HG03095 (cell line): ENCODE data around the gene NPIPB6.
"Not testable (repeated sequence)": the region's sequence is repeated elsewhere in the genome, so short reads cannot be mapped to it uniquely, and the experiment has no call there.

Experiments
- ATAC-seq: cut with Tn5 transposase; IDR thresholded peaks from one replicate; pipeline ENCODE4 v1.9.1; 2021; ENCODE audit warnings: moderate library complexity; ENCODE audit not compliant: unreplicated experiment

Gene NPIPB6

DNA sequence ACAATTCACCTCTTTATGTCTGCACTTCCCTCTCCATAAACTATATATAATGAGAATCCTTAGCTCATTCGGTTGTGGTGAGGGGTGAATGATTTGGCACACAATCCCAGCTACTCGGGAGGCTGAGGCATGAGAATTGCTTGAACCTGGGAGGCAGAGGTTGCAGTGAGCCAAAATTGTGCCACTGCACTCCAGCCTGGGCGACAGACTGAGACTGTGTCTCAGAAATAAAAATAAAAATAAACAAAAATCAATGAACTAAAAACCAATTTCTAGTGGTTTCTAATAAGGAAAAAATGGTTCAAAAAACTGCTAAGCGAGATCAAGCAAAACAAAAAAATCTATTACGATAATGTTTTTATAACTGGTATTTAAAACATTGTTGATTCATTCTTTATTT is at the start of gene NPIPB6:
NPIPB6 (minus strand) TSS at position 101 of the 400 bp plus-strand sequence. CDS start 686 bp downstream, outside the sequence.
- not testable (repeated sequence) for ATAC-seq

DNA sequence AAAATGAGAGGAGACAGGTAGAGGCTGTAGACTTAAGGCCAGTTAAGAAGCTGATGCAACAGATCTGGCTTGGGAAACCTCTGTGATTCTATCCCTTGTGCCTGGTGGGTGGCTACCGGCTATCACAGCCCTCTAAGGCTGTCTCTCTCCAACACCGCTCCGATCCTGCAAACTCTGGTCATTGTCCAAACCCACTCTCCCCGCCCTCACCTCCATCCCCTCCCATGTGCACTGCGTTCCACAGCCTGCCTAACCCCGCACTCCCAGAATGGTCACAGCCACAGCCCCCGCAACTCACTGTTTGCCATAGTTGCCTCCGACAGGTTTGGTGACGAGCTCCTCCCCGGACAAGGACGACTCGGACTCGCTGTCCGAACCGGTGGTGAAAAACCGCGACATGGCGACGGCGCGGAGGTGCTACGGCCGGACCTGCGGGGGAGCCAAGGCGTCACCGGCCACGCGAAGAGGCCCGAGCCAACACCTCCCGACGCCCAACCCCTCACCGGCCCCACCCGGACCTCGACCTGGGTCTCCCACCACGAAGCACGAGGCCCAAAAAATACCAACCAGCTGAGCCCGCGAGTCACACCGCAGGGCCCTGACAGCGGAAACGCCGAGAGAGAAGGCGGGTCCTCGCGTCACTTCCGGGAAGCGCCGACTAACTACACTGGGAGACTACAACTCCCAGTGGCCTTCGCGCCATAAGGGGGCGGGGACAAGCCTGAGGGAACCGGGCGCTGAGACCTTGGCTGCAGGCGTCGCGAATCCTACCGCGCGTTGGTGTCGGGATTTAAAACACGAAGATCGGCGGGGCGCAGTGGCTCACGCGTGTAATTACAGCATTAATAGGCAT is 40.1 kb upstream of the NPIPB6 start, which contains the start of gene EIF3CL:
EIF3CL (minus strand) TSS at position 622 of the 853 bp plus-strand sequence; CDS start at position 399, 223 bp downstream.
- peak; percentile 93 for ATAC-seq

DNA sequence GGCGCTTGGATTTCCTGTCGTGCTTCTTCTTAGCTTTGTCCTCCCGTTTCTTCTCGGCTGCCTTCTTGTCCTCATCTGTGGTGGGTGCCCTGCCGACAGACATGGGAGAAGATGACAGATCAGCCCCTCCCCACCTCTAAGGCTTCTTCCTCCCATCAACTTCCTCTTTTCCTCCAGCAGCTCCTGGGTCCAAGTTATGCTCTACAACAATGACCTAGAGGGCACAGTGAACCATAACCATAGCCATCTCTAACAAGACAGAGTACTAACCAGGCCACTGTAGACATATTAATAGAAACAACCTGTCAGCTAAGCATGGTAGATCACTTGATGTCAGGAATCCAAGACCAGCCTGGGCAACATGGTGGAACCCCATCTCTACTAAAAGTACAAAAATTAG is 28.7 kb upstream of the NPIPB6 start:
- ATAC-seq, result not testable (repeated sequence)

DNA sequence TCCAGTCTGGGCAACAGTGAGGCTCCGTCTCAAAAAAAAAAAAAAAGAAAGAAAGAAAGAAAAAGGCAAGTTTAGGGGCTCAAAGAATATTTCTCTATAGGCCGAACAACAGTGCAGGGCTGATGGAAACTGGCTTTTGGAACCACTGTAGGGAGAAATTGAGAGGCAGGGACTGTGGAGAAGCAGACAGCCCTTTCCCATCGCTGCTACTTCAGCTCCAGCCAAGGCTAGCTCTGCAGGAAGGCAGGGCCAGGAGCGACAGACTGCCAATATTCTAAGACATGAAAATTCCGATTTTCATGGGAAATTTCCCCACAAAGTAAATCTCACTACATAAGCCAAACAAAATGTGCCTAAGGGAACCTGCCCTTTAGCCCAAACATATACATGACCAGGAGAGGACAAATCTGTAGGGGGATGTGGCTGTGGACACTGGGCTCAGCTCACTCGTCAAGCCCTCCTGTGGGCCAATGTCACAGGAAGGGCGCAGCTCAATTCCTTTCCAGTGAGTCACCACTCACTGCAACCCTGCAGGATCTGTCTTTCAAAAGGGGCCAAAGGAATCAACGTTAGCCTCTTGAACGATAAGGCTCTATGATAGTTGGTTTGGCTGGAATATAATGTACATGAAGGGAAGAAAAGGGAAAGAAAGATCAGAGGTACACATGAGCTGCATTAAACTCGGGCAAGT is 19.0 kb upstream of the NPIPB6 start:
- ATAC-seq, result not testable (repeated sequence)

DNA sequence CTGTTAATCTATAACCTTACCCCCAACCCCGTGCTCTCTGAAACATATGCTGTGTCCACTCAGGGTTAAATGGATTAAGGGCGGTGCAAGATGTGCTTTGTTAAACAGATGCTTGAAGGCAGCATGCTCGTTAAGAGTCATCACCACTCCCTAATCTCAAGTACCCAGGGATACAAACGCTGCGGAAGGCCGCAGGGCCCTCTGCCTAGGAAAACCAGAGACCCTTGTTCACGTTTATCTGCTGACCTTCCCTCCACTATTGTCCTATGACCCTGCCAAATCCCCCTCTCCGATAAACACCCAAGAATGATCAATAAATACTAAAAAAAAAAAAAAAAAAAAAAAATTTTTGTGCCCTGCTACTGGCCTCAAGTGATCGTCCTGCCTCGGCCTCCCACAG is 14.5 kb upstream of the NPIPB6 start:
- not testable (repeated sequence) for ATAC-seq

DNA sequence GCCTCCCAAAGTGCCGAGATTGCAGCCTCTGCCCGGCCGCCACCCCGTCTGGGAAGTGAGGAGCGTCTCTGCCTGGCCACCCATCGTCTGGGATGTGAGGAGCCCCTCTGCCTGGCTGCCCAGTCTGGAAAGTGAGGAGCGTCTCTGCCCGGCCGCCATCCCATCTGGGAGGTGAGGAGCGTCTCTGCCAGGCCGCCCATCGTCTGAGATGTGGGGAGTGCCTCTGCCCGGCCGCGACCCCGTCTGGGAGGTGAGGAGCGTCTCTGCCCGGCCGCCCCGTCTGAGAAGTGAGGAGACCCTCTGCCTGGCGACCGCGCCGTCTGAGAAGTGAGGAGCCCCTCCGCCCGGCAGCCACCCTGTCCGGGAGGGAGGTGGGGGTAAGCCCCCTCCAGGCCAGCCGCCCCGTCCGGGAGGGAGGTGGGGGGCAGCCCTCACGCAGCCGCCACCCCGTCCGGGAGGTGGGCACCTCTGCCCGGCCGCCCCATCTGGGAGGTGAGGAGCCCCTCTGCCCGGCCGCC is 13.9 kb upstream of the NPIPB6 start:
- ATAC-seq, result not testable (repeated sequence)

DNA sequence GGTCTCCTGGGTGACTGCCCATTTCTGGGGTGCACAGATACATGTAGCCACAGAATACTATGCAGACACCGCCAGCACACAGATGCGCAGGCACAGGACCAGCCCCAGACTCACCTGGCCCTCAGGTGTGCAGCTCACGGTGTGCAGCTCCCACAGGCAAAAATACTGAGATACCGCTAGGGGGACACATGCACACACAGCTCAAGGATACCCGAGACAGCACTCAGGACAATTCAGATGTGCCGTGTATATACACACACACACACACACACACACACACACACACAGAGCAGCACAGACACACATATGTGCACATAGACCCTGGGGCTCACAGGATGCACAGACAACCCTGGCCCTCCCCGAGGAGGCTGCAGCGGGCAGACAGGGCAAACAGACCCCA is 11.8 kb upstream of the NPIPB6 start:
- not testable (repeated sequence) for ATAC-seq

DNA sequence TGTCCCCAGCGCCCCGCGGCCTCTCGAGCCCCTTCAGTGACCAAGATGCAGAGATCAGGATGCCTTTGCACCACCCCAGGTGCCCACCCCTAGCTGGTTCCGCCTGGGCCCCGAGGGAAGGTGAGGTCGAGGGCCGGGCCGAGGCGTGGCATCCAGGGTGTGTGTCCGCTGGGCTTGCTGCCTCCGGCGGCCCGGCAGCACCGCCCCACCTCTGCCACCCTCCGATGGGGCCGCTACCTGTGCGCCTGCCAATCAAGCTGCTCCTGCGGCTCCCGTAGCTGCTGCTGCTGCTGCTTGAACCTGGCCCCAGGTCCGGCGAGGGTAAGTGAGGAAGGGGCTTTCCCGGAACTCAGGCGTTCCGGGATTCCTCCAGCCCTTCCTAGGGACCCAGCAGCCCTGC is 11.0 kb upstream of the NPIPB6 start:
- not testable (repeated sequence) for ATAC-seq

DNA sequence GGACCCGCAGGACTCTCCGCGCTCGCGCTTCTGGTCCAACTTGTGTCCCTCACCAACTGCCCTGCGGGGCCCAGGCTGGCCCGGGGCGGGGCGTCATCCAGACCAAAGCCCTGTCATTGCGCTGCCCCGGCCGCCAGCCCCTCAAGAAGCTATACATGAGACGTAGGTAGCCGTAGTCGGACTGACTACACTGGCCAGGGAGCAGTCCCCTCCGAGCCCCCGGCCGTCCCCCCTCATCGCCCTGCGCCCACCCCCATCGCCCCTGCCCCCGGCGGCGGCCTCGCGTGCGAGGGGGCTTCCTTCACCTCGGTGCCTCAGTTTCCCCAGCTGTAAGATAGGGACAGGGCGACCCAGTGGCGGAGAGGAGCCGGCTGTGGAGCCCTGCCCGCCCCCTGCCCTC is 4.6 kb upstream of the NPIPB6 start:
- ATAC-seq, result not testable (repeated sequence)

DNA sequence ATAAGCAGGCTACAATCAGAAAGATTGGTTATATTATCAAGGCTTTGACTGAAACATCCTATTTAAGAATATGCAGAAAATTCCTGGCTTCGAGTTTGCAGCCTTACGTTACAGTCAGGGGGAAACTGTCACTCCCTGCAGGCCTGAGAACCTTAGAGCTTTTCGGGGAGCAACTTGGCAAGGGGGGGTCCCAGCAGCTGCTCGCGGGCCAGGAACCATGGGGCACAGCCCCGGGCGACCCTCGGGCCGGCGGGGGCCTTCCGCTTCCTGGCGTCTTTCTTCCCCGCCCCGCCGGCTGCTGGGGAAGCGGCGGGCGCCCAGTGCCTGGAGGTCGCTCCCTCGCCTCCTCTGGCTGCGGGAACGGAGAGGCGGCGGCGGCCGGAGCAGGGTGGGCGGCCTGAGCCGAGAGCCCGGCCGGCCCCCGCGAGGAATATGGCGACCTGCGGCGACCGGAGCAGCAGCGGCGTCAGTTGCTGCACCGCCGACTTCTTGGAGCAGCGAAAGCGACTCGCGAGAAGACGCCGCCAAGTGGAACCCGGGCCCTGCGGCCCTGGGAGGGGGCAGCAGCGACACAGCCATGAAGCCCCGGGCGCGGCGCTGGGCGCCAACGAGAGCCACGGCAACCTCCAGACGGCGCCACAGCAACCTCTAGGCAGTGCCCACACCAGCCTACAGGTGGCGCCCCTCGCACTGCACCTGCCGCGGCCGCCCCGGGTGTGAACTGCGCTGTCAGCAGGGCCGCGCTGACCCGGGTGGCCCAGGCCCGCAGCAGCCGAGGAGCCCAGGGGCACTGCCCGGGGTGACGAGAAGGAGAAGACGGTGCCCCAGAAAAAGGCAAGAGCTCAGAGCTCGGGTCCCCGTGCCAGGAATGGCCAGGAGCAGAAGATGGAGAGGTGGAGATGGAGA is 1.2 kb upstream of the NPIPB6 start:
- peak; percentile 95 for ATAC-seq

DNA sequence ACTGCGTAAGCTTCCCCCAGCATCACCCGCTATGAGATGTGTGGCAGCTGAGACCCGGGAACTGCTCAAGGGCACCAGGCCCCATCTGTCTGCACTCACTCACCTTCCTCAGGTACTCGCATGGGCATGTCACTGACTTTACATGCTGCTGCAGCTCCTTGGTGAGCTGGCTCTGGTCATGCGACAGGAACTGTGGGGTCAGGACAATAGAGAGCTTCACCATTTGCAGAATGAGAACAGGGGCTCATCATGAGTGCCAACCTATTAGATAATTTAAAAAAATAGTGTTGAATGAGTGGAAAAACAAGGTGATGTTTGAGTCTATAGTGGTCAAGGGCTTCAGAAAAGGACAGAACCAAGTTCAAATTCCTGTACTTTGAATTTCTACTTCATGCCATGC is 708 bp downstream of the NPIPB6 start:
- ATAC-seq, result not testable (repeated sequence)

DNA sequence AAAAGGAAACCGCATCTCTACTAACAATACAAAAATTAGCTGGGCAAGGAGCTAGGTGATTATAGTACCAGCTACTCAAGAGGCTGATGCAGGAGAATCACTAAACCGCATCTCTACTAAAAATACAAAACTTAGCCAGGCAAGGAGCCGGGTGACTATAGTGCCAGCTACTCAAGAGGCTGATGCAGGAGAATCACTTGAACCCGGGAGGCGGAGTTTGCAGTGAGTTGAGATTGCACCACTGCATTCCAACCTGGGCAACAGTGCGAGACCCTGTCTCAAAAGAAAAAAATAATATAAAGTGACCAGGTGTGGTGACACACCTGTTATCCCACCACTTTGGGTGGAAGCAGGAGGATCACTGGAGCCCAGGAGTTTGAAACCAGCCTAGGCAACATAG is 25.1 kb downstream of the NPIPB6 start:
- not testable (repeated sequence) for ATAC-seq

DNA sequence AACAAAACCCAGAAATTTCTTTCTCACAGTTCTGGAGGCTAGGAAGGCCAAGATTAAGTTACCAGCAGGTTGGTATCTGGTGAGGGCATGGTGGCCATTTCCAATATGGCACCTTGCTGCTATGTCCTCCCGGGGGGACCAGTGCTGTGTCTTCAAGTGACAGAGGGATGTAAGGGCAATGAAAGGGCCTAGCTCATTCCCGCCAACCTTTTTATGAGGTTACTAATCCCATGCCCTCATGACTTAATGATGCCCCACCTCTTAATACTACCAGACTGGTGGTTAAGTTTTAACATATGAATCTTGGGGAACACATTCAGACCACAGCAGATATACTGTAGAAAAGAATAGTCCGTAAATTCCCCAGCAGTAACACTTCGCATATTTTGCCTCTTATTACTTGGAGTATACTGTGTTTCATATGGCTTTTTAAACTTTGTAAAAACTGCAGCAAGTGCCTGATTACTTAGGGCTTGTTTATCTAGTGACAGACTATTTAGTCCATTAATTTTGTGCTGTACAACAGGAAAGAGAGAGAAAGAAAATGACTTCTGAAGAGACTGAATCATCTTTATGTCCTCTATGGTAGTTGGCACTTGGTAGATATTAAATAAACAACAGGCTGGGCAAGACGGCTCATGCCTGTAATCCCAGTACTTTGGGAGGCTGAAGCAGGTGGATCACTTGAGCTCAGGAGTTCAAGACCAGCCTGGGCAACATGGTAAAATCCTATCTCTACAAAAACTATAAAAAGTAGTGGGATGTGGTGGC is 26.2 kb downstream of the NPIPB6 start:
- not testable (repeated sequence) for ATAC-seq

DNA sequence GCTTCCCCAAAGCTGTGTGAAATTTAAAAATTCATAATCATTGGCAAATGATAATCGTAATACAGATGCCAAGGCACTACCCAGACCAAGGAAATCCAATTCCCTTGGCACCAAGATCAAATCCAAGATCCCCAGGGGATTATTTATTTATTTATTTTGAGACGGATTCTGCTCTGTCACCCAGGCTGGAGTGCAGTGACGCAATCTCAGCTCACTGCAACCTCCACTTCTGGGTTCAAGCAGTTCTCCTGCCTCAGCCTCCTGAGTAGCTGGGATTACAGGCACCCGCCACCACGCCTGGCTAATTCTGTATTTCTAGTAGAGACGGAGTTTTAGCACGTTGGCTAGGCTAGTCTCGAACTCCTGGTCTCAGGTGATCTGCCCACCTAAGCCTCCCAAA is 27.6 kb downstream of the NPIPB6 start:
- not testable (repeated sequence) for ATAC-seq

DNA sequence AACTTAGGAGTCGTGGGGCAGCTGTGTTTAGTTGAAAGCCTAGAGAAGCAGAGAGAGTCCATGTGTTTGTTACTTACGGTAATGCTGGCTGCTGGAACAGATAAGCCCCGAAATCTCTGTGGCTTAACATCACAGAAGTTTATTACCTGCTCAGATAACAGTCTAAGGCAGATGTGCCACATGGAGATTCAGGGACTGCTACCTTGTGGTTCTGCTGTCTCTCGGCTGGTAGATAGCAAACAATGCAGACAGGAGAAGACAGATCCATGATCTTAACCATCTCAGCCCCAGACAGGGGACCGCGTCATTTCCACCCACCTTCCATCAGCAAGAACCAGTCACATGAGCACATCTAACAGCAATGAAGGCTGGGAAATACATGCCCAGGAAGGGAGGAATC is 30.7 kb downstream of the NPIPB6 start:
- ATAC-seq, result not testable (repeated sequence)

DNA sequence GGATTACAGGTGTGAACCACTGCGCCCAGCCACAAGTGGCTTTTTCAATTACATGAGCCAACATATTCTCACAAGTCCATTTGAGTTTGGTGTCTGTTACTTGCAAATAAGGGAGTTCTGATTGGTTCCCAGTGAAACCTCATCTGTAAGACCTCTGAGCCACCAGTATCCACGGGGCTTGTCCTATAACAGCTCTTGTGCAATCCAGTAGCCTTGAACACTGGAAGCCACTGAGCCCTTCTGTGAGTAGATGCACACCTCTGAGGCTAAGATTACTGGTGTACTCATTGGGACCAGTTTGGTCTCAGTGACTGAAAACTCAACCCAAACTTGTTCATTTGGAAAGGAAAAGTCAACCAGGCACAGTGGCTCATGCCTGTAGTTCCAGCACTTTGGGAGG is 32.3 kb downstream of the NPIPB6 start:
- not testable (repeated sequence) for ATAC-seq

DNA sequence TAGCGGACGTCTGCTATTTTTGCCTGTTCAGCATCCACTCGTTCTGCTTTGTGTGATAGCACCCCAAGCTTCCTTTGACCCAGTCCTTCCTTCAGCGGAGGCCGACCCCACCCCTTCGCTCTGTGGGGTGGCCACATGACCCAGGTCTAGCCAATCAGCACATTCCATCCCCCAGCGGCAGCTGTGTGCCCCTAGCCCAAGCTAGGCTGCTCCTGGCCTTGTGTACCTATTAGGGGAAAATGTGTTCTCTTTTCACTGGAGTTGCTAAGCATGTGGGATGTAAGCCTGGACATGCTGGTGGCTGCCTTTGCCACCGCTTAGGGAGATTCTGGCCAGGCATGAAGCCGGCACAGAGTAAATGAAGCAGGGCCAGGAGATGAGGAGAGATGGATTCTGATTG is 33.1 kb downstream of the NPIPB6 start:
- not testable (repeated sequence) for ATAC-seq

DNA sequence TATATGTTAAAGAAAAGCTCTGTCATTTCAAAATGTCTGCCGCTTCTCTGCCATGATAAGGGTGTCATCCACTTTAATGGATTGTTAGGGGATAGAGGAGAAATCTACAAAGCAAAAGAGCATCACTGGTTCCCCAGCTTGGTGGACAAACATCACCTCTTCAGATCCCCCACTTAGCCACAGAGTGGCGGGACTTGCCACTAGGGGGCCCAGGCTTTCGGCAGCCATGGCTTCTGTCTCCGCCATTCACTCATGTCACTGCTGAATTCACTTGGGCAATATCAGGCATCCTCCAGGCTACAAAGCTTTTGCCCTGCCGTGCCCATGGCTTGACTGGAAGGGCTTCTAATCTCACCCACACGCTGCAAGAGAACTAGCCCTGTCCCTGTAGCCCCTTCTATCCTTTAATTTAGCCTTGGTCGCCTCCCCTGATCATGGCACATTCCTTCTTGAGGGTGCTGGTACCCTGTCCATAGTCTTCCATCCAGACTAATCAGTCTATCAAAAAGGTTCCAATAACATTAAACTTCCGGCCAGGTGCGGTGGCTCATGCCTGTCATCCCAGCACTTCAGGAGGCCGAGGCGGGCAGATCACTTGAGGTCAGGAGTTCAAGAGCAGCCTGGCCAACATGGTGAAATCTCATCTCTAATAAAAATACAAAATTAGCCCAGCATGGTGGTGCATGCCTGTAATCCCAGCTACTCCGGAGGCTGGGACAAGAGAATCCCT is 36.3 kb downstream of the NPIPB6 start:
- ATAC-seq, result no peak

DNA sequence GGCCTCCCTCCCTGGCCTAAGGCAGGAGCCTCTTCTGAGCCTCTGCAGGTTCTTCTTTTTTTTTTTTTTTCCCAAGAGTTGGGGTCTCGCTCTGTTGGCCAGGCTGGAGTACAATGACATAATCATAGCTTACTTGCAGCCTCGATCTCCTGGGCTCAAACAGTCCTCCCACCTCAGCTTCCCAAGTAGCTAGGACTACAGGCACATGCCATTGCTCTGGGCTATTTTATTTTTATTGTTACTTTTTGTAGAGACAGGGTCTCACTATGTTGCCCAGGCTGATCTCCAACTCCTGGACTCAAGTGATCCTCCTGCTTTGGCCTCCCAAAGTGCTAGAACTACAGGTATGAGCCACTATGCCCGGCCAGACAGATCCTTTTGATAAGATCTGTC is 38.4 kb downstream of the NPIPB6 start:
- ATAC-seq, result no peak
